DOHH2 (cell line): ENCODE data around the gene ZNF785.

Source experiments
- H3F3A ChIP-seq: fragments of 200-600 bp; sonication (generic), shearing (Covaris generic); 2 replicates; pipeline ENCODE4 v1.6.0; 2016; ENCODE audit warnings: antibody characterized with exemption, mild to moderate bottlenecking; ENCODE audit not compliant: control insufficient read depth, insufficient read depth
- H3K27ac ChIP-seq: fragments of 200-600 bp; sonication (generic); 2 replicates; pipeline ENCODE4 v1.5.1; 2014; ENCODE audit warnings: low read depth, mild to moderate bottlenecking, low read length, moderate library complexity
- H3K27me3 ChIP-seq: fragments of 200-600 bp; sonication (generic); 2 replicates; pipeline ENCODE4 v1.6.1; 2014; ENCODE audit warnings: mild to moderate bottlenecking, low read length, mixed read lengths; ENCODE audit not compliant: control insufficient read depth
- H3K36me3 ChIP-seq: fragments of 200-600 bp; sonication (generic); 2 replicates; pipeline ENCODE4 v1.6.1; 2014; ENCODE audit warnings: mild to moderate bottlenecking, low read length, moderate library complexity, mixed read lengths; ENCODE audit not compliant: control insufficient read depth
- H3K4me1 ChIP-seq: fragments of 200-600 bp; sonication (generic); 2 replicates; pipeline ENCODE4 v1.6.1; 2014; ENCODE audit warnings: mild to moderate bottlenecking, low read length, mixed read lengths; ENCODE audit not compliant: control insufficient read depth
- H3K4me2 ChIP-seq: fragments of 200-600 bp; sonication (generic); 2 replicates; pipeline ENCODE4 v1.6.0; 2014; ENCODE audit warnings: mild to moderate bottlenecking, low read length, moderate library complexity
- H3K4me3 ChIP-seq: fragments of 200-600 bp; sonication (generic); 2 replicates; pipeline ENCODE4 v1.5.1; 2014; ENCODE audit warnings: mild to moderate bottlenecking, low read length, mixed read lengths
- H3K79me2 ChIP-seq: fragments of 200-600 bp; sonication (generic); 2 replicates; pipeline ENCODE4 v1.6.1; 2014; ENCODE audit warnings: mild to moderate bottlenecking, low read length, mixed read lengths; ENCODE audit not compliant: control insufficient read depth
- H3K9me2 ChIP-seq: fragments of 200-600 bp; sonication (generic); replicated peaks from 2 replicates; pipeline ENCODE4 v1.6.1; 2014; ENCODE audit warnings: mild to moderate bottlenecking, low read length, mixed read lengths; ENCODE audit not compliant: control insufficient read depth
- H3K9me3 ChIP-seq: fragments of 200-600 bp; sonication (generic); 2 replicates; pipeline ENCODE4 v1.6.1; 2014; ENCODE audit warnings: antibody characterized with exemption, low read length, mixed read lengths; ENCODE audit not compliant: control insufficient read depth, insufficient read depth
- H4K20me1 ChIP-seq: fragments of 200-600 bp; sonication (generic); 2 replicates; pipeline ENCODE4 v1.6.0; 2014; ENCODE audit warnings: low read depth, mild to moderate bottlenecking, antibody characterized with exemption, low read length, moderate library complexity; ENCODE audit not compliant: control insufficient read depth, insufficient read depth
- CTCF ChIP-seq: fragments of 200-600 bp; sonication (generic); IDR thresholded peaks from one replicate; pipeline ENCODE4 v1.5.1; 2014; ENCODE audit warnings: antibody characterized with exemption, mild to moderate bottlenecking, low read depth, low read length; ENCODE audit not compliant: poor library complexity, severe bottlenecking
- EZH2phosphoT487 ChIP-seq: fragments of 200-600 bp; sonication (generic); IDR thresholded peaks from 2 replicates; pipeline ENCODE4 v1.6.1; 2017; ENCODE audit warnings: borderline replicate concordance, mild to moderate bottlenecking, antibody characterized with exemption, low read length, moderate library complexity, mixed read lengths

The ZNF785 gene

GRCh38 chr16:30533146-30533522 is 52.4 kb downstream of the ZNF785 start:
- Histone ChIP-seq H3K9me3 (no peaks in the 10 kb centered on the region), H3K4me2 (peak overlapping the region; percentile 94), H3K79me2 (peaks cover 49% of the 10 kb centered on the region), H3K9me2 (no peaks in the 10 kb centered on the region), H3K36me3 (peaks cover 25% of the 10 kb centered on the region), H3K27ac (no peak overlapping the region), H3F3A (peaks cover 2% of the 10 kb centered on the region; the same call in 1 of the 2 replicates), H3K27me3 (no peaks in the 10 kb centered on the region), H4K20me1 (no peaks in the 10 kb centered on the region), H3K4me3 (peak overlapping the region; percentile 93), H3K4me1 (peaks cover 38% of the 10 kb centered on the region)
- TF ChIP-seq EZH2phosphoT487 (no peak), CTCF (no peak)

- Histone ChIP-seq H3K79me2 (peaks cover 49% of the 10 kb centered on the region), H3K4me3 (no peak overlapping the region), H3K9me3 (no peaks in the 10 kb centered on the region), H3K27me3 (no peaks in the 10 kb centered on the region), H4K20me1 (no peaks in the 10 kb centered on the region), H3K36me3 (peaks cover 25% of the 10 kb centered on the region), H3K4me1 (peaks cover 44% of the 10 kb centered on the region), H3K27ac (no peak overlapping the region), H3K9me2 (no peaks in the 10 kb centered on the region), H3F3A (peaks cover 8% of the 10 kb centered on the region), H3K4me2 (0 out of 2 replicates have a peak overlapping the region, but pooled peaks have one; percentile 94)
- no peak for TF ChIP-seq EZH2phosphoT487
These were observed 53.0 kb downstream of the ZNF785 start for GRCh38 chr16:30532285-30533145.
